ENCODE results near the gene TSR1. TPM values are rescaled to one million over a fixed set of nuclear protein-coding genes. Genes with fewer than 3 reads are reported as not detected.

Gene TSR1
- polyA plus RNA-seq, 3 donors = 8.1 to 10.8 (median 9.3) TPM

- H3K9ac ChIP-seq (ENCODE audit: insufficient read depth, low read length, poor library complexity, severe bottlenecking) = no peak overlapping the region
- peaks cover 0 to 2% (median 1%) of the 10 kb centered on the region in 3 donors for H3K27me3 Mint-ChIP-seq (ENCODE audit: low read depth in 3 of 3)
- TF ChIP-seq CTCF (IDR thresholded peaks at IDR 0.05) = no peak
Measured at GRCh38 chr17:2304931-2305330, 31.3 kb downstream of the TSR1 start.

DNA sequence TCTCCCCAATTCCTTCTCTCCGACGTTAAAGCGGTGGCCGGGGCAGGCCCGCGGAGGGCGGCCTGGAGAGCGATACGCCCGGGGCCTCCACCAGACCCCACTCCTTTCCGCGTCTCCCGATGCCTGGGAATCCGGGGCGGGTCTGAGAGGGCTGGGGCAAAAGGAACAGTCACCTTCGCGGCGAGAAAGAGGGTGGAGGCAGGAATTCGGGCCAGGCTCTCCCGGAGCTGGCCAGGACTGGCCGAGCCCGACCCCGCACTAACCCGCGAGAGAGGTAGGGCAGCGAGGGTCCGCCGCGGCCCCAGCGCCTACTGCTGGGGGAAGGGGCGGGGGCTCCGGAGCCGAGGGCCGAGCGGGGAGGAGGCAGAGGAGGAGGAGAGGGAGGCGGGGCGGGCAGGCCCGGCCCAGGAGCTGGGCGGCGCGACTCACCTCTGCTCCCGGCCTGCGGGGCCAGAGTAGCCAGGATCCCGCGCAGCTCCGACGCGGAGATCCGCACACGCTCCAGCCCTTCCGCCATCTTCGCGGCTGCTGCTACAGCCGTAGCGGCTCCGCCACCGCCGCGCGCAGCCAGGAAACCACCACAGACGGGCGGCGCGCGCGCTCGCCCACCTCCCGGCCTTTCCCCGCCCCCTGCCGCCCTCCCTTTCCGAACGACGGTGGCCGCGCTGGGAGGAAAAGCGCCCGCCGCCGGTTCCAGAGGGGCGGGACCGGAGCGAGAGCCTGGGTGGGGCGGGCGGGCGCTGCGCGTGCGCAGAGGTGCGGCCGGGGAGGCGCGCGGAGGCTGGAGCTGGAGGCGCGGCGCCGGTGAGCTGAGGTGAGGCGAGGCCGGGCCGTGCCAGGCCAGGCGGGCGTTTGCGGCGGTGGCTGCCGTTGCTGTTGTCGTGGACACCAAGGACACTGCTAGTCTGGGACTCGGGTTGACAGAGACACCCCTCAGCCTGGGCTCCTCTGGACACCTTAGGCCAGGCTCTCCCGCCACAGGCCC, 32.8 kb downstream of the TSR1 start, which contains the start of the genes SMG6 and SRR:
SMG6 (minus strand) TSS at position 582 of the 985 bp plus-strand sequence; CDS start at position 517, 65 bp downstream.
SRR (plus strand) TSS at position 747 of the 985 bp plus-strand sequence. CDS start 11,611 bp downstream, outside the sequence.
- Histone ChIP-seq H3K27me3 (ENCODE audit: control insufficient read depth in 2 of 2, insufficient read depth in 2 of 2, low read length in 2 of 2) (no peaks in the 10 kb centered on the region), H3K4me3 (replicated peaks in 1 of 3; ENCODE audit: low read depth in 2 of 3, low read length in 3 of 3) (peak within 1 kb of the TSS; percentile 76 to 97 (median 95)), H3K4me1 (ENCODE audit: control insufficient read depth in 1 of 2, insufficient read depth in 2 of 2, low read length in 2 of 2) (peaks cover 14 to 27% of the 10 kb centered on the region in 2 donors), H3K9ac (ENCODE audit: insufficient read depth, low read length, poor library complexity, severe bottlenecking) (peak within 1 kb of the TSS; percentile 89), H3K4me2 (replicated peaks; ENCODE audit: extremely low read depth, low read length, poor library complexity, severe bottlenecking) (peak within 1 kb of the TSS; percentile 91), H3K27ac (ENCODE audit: low read depth in 1 of 2, low read length in 2 of 2) (peak within 1 kb of the TSS; percentile 35 to 86), H3K36me3 (replicated peaks in 1 of 2; ENCODE audit: control insufficient read depth in 1 of 2, insufficient read depth in 2 of 2, low read length in 2 of 2) (peaks cover 14 to 20% of the 10 kb centered on the region in 2 donors), H4K20me1 (ENCODE audit: insufficient read depth, low read length) (peaks cover 6% of the 10 kb centered on the region), H2AFZ (ENCODE audit: insufficient read depth, low read depth, low read length, poor library complexity, severe bottlenecking) (peak within 1 kb of the TSS; percentile 95), H3K79me2 (ENCODE audit: insufficient read depth, low read length) (peaks cover 27% of the 10 kb centered on the region), H3K9me3 (replicated peaks in 1 of 2; ENCODE audit: control insufficient read depth in 1 of 2, insufficient read depth in 1 of 2, low read length in 2 of 2) (no peaks in the 10 kb centered on the region)
- Mint-ChIP-seq H3K27ac (peak within 1 kb of the TSS; percentile 54 to 87 (median 77)), H3K4me1 (peaks cover 26% of the 10 kb centered on the region), H3K4me3 (peak within 1 kb of the TSS; percentile 85 to 89), H3K9me3 (no peaks in the 10 kb centered on the region), H3K36me3 (peaks cover 21 to 25% of the 10 kb centered on the region in 2 donors), H3K27me3 (ENCODE audit: low read depth in 3 of 3) (peaks cover 0 to 2% (median 1%) of the 10 kb centered on the region in 3 donors)
- DNase-seq = peak; percentile 80 to 89 (median 89)
- TF ChIP-seq CTCF (IDR thresholded peaks at IDR 0.05) = no peak
- intact Hi-C loops (cut with micrococcal nuclease) = loop anchor here in 1 of 2 donors (5.0 kb wide), 1 partner anchor 34 kb away; the partner anchor contains the start of genes SGSM2 and TSR1
- WGBS (ENCODE audit: insufficient coverage) = under 1% methylated on average over 104 of the region's 108 CpGs

More at GRCh38 chr17:2304931-2305330, 31.3 kb downstream of the TSR1 start:
- Mint-ChIP-seq H3K36me3 (peaks cover 10 to 13% of the 10 kb centered on the region in 2 donors), H3K4me1 (peaks cover 26% of the 10 kb centered on the region), H3K9me3 (no peaks in the 10 kb centered on the region), H3K27ac (peak overlapping the region in 6 of 7 donors; percentile 9 to 85 (median 74)), H3K4me3 (no peak overlapping the region)
- Histone ChIP-seq H4K20me1 (ENCODE audit: insufficient read depth, low read length) (peaks cover 6% of the 10 kb centered on the region), H3K79me2 (ENCODE audit: insufficient read depth, low read length) (peaks cover 27% of the 10 kb centered on the region), H3K27ac (ENCODE audit: low read depth in 1 of 2, low read length in 2 of 2) (peak overlapping the region in 1 of 2 donors; percentile 0), H3K36me3 (replicated peaks in 1 of 2; ENCODE audit: control insufficient read depth in 1 of 2, insufficient read depth in 2 of 2, low read length in 2 of 2) (peaks cover 4 to 5% of the 10 kb centered on the region in 2 donors), H3K4me3 (replicated peaks in 1 of 3; ENCODE audit: low read depth in 2 of 3, low read length in 3 of 3) (no peak overlapping the region), H3K4me2 (replicated peaks; ENCODE audit: extremely low read depth, low read length, poor library complexity, severe bottlenecking) (no peak overlapping the region), H3K4me1 (ENCODE audit: control insufficient read depth in 1 of 2, insufficient read depth in 2 of 2, low read length in 2 of 2) (peaks cover 14 to 27% of the 10 kb centered on the region in 2 donors), H2AFZ (ENCODE audit: insufficient read depth, low read depth, low read length, poor library complexity, severe bottlenecking) (no peak overlapping the region), H3K9me3 (replicated peaks in 1 of 2; ENCODE audit: control insufficient read depth in 1 of 2, insufficient read depth in 1 of 2, low read length in 2 of 2) (no peaks in the 10 kb centered on the region), H3K27me3 (ENCODE audit: control insufficient read depth in 2 of 2, insufficient read depth in 2 of 2, low read length in 2 of 2) (no peaks in the 10 kb centered on the region)
- intact Hi-C loops (cut with micrococcal nuclease) = loop anchor here in 1 of 2 donors (5.0 kb wide), 1 partner anchor 32 kb away; the partner anchor contains the start of genes SGSM2 and TSR1
- peak; percentile 11 to 37 (median 22) for DNase-seq
- WGBS (ENCODE audit: insufficient coverage) = no CpG with 5 or more reads among the region's 4 CpGs

All from CD14-positive monocyte (primary cell).